ENCODE data around the gene CERS1. TPM values are rescaled to one million over a fixed set of nuclear protein-coding genes. Genes with fewer than 3 reads are reported as not detected.

The CERS1 gene
- total and polyA plus RNA-seq, 10 of the 15 experiments (the other 5 are each of a cell fraction or from before 2014, with no cell fraction given) = 0.19 TPM; not detected in 9

GRCh38 chr19:18898607-18899408 lies 2.9 kb upstream of the CERS1 start:
- no peaks in the 10 kb centered on the region for H3K4me1 ChIP-seq (ENCODE audit: control insufficient read depth, insufficient read depth, low read length)
- CTCF ChIA-PET = no interaction called here
- ATAC-seq (no peak), DNase-seq (ENCODE audit: low read depth, low spot score) (no peak), FAIRE-seq (no peak)
- peaks cover 4% of the 10 kb centered on the region in 2 experiments; a peak in 3 of 4 replicates for H3K27me3 ChIP-seq (replicated peaks in 1 of 2; ENCODE audit: control insufficient read depth in 2 of 2, insufficient read depth in 2 of 2, low read length in 1 of 2)
- SMC1A ChIA-PET (ENCODE audit: uncharacterized antibody, unreplicated experiment) = no interaction called here
- RAD21 ChIA-PET (ENCODE audit: unreplicated experiment) = no interaction called here
- WGBS (ENCODE audit: insufficient coverage, insufficient replicate concordance, low lambda C conversion rate, missing lambda C conversion rate) = 78% methylated on average over 18 of the region's 18 CpGs
- H3K4me2 ChIP-seq (ENCODE audit: control insufficient read depth, insufficient read depth) = no peak overlapping the region
- H3K4me3 ChIP-seq = no peak overlapping the region
- no peak overlapping the region for H3K27ac ChIP-seq (ENCODE audit: control insufficient read depth, insufficient read depth)
- H3K9me3 ChIP-seq (replicated peaks; ENCODE audit: control insufficient read depth, insufficient read depth, low read length) = no peaks in the 10 kb centered on the region
- BruUV-seq (replicated peaks) = no TSS peak
- no peaks in the 10 kb centered on the region for H4K20me1 ChIP-seq (ENCODE audit: control insufficient read depth, insufficient read depth)
- H3K36me3 ChIP-seq (ENCODE audit: control insufficient read depth in 2 of 2, insufficient read depth in 2 of 2, low read length in 1 of 2) = peaks cover 2 to 4% of the 10 kb centered on the region in 2 experiments; a peak in 2 of 4 replicates
- POLR2A ChIA-PET = no interaction called here
- no peak for TF ChIP-seq MTA3 (IDR thresholded peaks at IDR 0.05; ENCODE audit: borderline replicate concordance, low read length)
- TF ChIP-seq PKNOX1 (IDR thresholded peaks at IDR 0.05) = no peak
- TF ChIP-seq HDGF (IDR thresholded peaks at IDR 0.05) = no peak
- TF ChIP-seq PAX8 (IDR thresholded peaks at IDR 0.05) = no peak
- TF ChIP-seq POLR2A (IDR thresholded peaks at IDR 0.05; ENCODE audit: low read depth, low read length) = peak; percentile 23; the same call in 1 of the 2 replicates
- TF ChIP-seq IRF3 (IDR thresholded peaks at IDR 0.05) = no peak
- 0 out of 2 replicates have a peak, but pooled peaks have one; percentile 12 for TF ChIP-seq NR2C1 (IDR thresholded peaks at IDR 0.05)
- TF ChIP-seq SMC3 (IDR thresholded peaks at IDR 0.05; ENCODE audit: borderline replicate concordance, low read length) = no peak
- peak; percentile 41; the same call in 1 of the 2 replicates for TF ChIP-seq NR2F1 (conservative IDR thresholded peaks at IDR 0.05)
- TF ChIP-seq POLR2AphosphoS5 (IDR thresholded peaks at IDR 0.05; ENCODE audit: low read length) = 0 out of 2 replicates have a peak, but pooled peaks have one; percentile 25
- H3K9ac ChIP-seq (ENCODE audit: control insufficient read depth, insufficient read depth, low read length) = no peak overlapping the region
- in situ Hi-C loops (cut with MboI) = no loop called here
- H2AFZ ChIP-seq (ENCODE audit: control insufficient read depth, low read depth, low read length) = no peak overlapping the region
- no peaks in the 10 kb centered on the region for H3K79me2 ChIP-seq (ENCODE audit: control insufficient read depth, insufficient read depth, low read length)
- intact Hi-C loops (cut with micrococcal nuclease; ENCODE audit: unreplicated experiment) = no loop called here
